H1 (cell line): ENCODE results near the gene ATP13A3. TPM values are rescaled to one million over a fixed set of nuclear protein-coding genes. Genes with fewer than 3 reads are reported as not detected.

Experiments
- HDAC6 ChIP-seq: IDR thresholded peaks from one replicate; pipeline ENCODE4 v1.7.1; 2012; ENCODE audit warnings: low read depth, mild to moderate bottlenecking, inconsistent platforms, low read length, moderate library complexity
- SIX5 ChIP-seq: IDR thresholded peaks from 2 replicates; pipeline ENCODE4 v1.6.1; 2011; ENCODE audit warnings: mild to moderate bottlenecking, low read depth, low read length
- TAF1 ChIP-seq: IDR thresholded peaks from 2 replicates; pipeline ENCODE4 v1.6.1; 2011; ENCODE audit warnings: mild to moderate bottlenecking, low read depth, low read length
- TAF7 ChIP-seq: optimal IDR thresholded peaks from 2 replicates; pipeline ENCODE3; 2011; ENCODE audit warnings: low read depth, mild to moderate bottlenecking, inconsistent platforms, low read length, moderate library complexity, borderline replicate concordance
- polyA plus RNA-seq, 7 experiments: library from polyadenylated mRNA; depleted of rRNA in 3 of 7; stranded (reverse) in 5 of 7; unstranded in 2 of 7; fragments of >200 nt in 5 of 7; fragments of 200-250 nt in 2 of 7; gene quantifications; 1 replicate in 5 of 7; 2 replicates in 1 of 7; 4 replicates in 1 of 7; pipeline versions ENCODE4 v1.2.1 to v1.2.3, GENCODE V29; 2011 to 2013; ENCODE audit warnings: missing spikeins in 2 of 7, mixed read lengths in 2 of 7
- total RNA-seq: library from RNA; stranded (reverse); fragmentation: NEBNext Ultra II Directional; extraction: Animal tissue kit (Norgen Biotek cat#: 25700); gene quantifications from 2 replicates; pipeline ENCODE4 v1.2.1, GENCODE V29; 2021
- TF ChIP-seq, protein P1 (sequence below): fragments of 300-600 bp; sonication (generic); IDR thresholded peaks from 2 replicates; pipeline ENCODE4 v1.7.1; 2012; ENCODE audit warnings: low read length, moderate library complexity, mild to moderate bottlenecking, inconsistent platforms; ENCODE audit not compliant: insufficient replicate concordance

Gene ATP13A3
- total and polyA plus RNA-seq, 2 of the 8 experiments (the other 6 are each of a cell fraction or from before 2014, with no cell fraction given), result 18.6 to 92.2 TPM

- TF ChIP-seq, protein P1, sequence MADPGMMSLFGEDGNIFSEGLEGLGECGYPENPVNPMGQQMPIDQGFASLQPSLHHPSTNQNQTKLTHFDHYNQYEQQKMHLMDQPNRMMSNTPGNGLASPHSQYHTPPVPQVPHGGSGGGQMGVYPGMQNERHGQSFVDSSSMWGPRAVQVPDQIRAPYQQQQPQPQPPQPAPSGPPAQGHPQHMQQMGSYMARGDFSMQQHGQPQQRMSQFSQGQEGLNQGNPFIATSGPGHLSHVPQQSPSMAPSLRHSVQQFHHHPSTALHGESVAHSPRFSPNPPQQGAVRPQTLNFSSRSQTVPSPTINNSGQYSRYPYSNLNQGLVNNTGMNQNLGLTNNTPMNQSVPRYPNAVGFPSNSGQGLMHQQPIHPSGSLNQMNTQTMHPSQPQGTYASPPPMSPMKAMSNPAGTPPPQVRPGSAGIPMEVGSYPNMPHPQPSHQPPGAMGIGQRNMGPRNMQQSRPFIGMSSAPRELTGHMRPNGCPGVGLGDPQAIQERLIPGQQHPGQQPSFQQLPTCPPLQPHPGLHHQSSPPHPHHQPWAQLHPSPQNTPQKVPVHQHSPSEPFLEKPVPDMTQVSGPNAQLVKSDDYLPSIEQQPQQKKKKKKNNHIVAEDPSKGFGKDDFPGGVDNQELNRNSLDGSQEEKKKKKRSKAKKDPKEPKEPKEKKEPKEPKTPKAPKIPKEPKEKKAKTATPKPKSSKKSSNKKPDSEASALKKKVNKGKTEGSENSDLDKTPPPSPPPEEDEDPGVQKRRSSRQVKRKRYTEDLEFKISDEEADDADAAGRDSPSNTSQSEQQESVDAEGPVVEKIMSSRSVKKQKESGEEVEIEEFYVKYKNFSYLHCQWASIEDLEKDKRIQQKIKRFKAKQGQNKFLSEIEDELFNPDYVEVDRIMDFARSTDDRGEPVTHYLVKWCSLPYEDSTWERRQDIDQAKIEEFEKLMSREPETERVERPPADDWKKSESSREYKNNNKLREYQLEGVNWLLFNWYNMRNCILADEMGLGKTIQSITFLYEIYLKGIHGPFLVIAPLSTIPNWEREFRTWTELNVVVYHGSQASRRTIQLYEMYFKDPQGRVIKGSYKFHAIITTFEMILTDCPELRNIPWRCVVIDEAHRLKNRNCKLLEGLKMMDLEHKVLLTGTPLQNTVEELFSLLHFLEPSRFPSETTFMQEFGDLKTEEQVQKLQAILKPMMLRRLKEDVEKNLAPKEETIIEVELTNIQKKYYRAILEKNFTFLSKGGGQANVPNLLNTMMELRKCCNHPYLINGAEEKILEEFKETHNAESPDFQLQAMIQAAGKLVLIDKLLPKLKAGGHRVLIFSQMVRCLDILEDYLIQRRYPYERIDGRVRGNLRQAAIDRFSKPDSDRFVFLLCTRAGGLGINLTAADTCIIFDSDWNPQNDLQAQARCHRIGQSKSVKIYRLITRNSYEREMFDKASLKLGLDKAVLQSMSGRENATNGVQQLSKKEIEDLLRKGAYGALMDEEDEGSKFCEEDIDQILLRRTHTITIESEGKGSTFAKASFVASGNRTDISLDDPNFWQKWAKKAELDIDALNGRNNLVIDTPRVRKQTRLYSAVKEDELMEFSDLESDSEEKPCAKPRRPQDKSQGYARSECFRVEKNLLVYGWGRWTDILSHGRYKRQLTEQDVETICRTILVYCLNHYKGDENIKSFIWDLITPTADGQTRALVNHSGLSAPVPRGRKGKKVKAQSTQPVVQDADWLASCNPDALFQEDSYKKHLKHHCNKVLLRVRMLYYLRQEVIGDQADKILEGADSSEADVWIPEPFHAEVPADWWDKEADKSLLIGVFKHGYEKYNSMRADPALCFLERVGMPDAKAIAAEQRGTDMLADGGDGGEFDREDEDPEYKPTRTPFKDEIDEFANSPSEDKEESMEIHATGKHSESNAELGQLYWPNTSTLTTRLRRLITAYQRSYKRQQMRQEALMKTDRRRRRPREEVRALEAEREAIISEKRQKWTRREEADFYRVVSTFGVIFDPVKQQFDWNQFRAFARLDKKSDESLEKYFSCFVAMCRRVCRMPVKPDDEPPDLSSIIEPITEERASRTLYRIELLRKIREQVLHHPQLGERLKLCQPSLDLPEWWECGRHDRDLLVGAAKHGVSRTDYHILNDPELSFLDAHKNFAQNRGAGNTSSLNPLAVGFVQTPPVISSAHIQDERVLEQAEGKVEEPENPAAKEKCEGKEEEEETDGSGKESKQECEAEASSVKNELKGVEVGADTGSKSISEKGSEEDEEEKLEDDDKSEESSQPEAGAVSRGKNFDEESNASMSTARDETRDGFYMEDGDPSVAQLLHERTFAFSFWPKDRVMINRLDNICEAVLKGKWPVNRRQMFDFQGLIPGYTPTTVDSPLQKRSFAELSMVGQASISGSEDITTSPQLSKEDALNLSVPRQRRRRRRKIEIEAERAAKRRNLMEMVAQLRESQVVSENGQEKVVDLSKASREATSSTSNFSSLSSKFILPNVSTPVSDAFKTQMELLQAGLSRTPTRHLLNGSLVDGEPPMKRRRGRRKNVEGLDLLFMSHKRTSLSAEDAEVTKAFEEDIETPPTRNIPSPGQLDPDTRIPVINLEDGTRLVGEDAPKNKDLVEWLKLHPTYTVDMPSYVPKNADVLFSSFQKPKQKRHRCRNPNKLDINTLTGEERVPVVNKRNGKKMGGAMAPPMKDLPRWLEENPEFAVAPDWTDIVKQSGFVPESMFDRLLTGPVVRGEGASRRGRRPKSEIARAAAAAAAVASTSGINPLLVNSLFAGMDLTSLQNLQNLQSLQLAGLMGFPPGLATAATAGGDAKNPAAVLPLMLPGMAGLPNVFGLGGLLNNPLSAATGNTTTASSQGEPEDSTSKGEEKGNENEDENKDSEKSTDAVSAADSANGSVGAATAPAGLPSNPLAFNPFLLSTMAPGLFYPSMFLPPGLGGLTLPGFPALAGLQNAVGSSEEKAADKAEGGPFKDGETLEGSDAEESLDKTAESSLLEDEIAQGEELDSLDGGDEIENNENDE, result no peak
- TF ChIP-seq TAF7, result no peak
- TF ChIP-seq TAF1, result no peak
- TF ChIP-seq HDAC6, result no peak
- TF ChIP-seq SIX5, result no peak
- TF ChIP-seq, all 59 proteins: peak for 0
Measured at GRCh38 chr3:194450341-194450740, 36.5 kb downstream of the ATP13A3 start (continued).
